ENCODE measurements around the gene TAGAP. TPM values are rescaled to one million over a fixed set of nuclear protein-coding genes. Genes with fewer than 3 reads are reported as not detected.
"Not testable (repeated sequence)": the region's sequence is repeated elsewhere in the genome, so short reads cannot be mapped to it uniquely, and the experiment has no call there.

Gene TAGAP
- total RNA-seq, 1 experiment from 2014 or later: 0.30 TPM

DNA sequence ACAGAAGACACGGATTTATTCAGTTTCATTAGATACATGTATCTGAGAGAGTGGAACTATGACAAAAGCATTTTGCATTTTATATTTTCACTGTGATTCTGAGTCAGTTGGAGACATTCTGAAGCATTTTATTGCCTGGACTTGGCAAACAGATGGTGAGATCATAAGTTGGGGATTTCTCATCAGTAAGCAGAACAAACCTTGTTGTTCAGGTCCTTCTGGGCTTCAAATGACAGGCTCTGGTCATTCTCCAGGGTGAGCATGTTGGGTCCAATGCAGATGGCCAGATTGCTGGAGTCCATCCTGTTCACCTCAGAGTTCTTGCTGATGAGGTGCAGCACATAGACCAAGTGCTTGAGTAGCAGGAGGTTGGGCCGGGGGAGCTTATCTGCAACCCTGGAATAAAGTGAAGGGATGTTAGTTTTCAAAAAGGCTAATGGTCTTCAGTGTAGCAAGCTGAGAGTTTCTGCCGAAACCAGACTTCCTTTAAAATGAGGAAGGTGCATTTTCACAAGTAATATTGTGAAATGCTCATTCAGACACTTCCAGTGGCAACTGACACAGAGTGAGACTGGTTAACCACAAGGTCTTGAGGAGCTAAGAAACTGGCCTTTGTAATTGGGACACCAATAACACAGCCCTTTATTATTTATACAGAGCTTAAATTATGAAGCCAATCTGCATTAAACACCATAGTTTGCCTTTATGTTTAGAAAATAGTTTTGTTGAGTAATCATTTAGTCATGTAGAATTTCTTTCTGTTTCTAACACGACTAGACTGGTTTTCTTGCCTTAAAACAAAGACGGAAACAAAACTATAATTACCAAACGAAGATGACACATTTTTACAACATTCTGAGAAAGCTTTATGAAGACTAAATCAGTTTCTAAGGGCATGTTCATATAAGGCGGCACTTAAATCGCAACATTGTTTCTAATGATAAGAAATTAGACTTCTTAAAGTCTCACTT lies 5.6 kb downstream of the TAGAP start:
- H3K9me2 ChIP-seq (ENCODE audit: insufficient read depth): no peaks in the 10 kb centered on the region
- intact Hi-C loops (cut with micrococcal nuclease): no loop called here
- ChIA-PET POLR2A (interaction anchor here (0.7 kb wide), 1 partner anchor 167 kb away, joined by 3 read pairs; no protein-coding TSS in a partner anchor), CTCF (interaction anchor here (1.5 kb wide), 1 partner anchor 95 kb away, joined by 4 read pairs; no protein-coding TSS in a partner anchor), RAD21 (ENCODE audit: low non-redundant PET in 1 of 2, low total read pairs in 2 of 2, uncharacterized antibody in 2 of 2, unreplicated experiment in 2 of 2) (no interaction called here)
- BruUV-seq (replicated peaks): no TSS peak
- H3K4me1 ChIP-seq (ENCODE audit: control insufficient read depth in 1 of 2, insufficient read depth in 2 of 2, low read length in 2 of 2): peaks cover 0 to 11% of the 10 kb centered on the region in 2 experiments; a peak in 2 of 4 replicates
- no peak for ATAC-seq
- TF ChIP-seq SP1 (IDR thresholded peaks at IDR 0.05; ENCODE audit: low read depth) (no peak), CEBPB (IDR thresholded peaks at IDR 0.05; ENCODE audit: low read depth) (no peak), ZNF274 (IDR thresholded peaks at IDR 0.05; ENCODE audit: low read depth, low read length) (no peak), TCF7L2 (IDR thresholded peaks at IDR 0.05; ENCODE audit: borderline replicate concordance, extremely low read depth, insufficient read depth, insufficient read length) (no peak), ELF1 (IDR thresholded peaks at IDR 0.05; ENCODE audit: borderline replicate concordance, low read depth) (no peak), EGR1 (IDR thresholded peaks at IDR 0.05; ENCODE audit: low read depth) (no peak), ZFX (IDR thresholded peaks at IDR 0.05) (no peak), SIN3A (IDR thresholded peaks at IDR 0.05; ENCODE audit: low read depth) (no peak), EZH2phosphoT487 (IDR thresholded peaks at IDR 0.05; ENCODE audit: borderline replicate concordance) (no peak)
- TF ChIP-seq, protein P1, sequence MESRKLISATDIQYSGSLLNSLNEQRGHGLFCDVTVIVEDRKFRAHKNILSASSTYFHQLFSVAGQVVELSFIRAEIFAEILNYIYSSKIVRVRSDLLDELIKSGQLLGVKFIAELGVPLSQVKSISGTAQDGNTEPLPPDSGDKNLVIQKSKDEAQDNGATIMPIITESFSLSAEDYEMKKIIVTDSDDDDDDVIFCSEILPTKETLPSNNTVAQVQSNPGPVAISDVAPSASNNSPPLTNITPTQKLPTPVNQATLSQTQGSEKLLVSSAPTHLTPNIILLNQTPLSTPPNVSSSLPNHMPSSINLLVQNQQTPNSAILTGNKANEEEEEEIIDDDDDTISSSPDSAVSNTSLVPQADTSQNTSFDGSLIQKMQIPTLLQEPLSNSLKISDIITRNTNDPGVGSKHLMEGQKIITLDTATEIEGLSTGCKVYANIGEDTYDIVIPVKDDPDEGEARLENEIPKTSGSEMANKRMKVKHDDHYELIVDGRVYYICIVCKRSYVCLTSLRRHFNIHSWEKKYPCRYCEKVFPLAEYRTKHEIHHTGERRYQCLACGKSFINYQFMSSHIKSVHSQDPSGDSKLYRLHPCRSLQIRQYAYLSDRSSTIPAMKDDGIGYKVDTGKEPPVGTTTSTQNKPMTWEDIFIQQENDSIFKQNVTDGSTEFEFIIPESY (IDR thresholded peaks at IDR 0.05; ENCODE audit: extremely low read depth, insufficient replicate concordance, low read length): no peak
- TF ChIP-seq, protein P2, sequence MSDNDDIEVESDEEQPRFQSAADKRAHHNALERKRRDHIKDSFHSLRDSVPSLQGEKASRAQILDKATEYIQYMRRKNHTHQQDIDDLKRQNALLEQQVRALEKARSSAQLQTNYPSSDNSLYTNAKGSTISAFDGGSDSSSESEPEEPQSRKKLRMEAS (IDR thresholded peaks at IDR 0.05): no peak
- TF ChIP-seq, protein P3, sequence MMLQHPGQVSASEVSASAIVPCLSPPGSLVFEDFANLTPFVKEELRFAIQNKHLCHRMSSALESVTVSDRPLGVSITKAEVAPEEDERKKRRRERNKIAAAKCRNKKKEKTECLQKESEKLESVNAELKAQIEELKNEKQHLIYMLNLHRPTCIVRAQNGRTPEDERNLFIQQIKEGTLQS (IDR thresholded peaks at IDR 0.05): no peak
- no peak overlapping the region for H2AFZ ChIP-seq (ENCODE audit: low read depth, low read length, poor library complexity, severe bottlenecking)
- H4K20me1 ChIP-seq (ENCODE audit: insufficient read depth): no peaks in the 10 kb centered on the region
- H3K36me3 ChIP-seq (ENCODE audit: control insufficient read depth in 1 of 2, insufficient read depth in 2 of 2, low read length in 2 of 2): no peaks in the 10 kb centered on the region
- H3K4me3 ChIP-seq (replicated peaks in 1 of 2; ENCODE audit: low read depth in 1 of 2, low read length in 2 of 2): no peak overlapping the region
- no peaks in the 10 kb centered on the region for H3K27me3 ChIP-seq (ENCODE audit: insufficient read depth, low read length)
- H3K4me2 ChIP-seq (ENCODE audit: low read length): no peak overlapping the region
- no peak overlapping the region for H3K27ac ChIP-seq (ENCODE audit: low read depth, low read length)
- no peaks in the 10 kb centered on the region for H3K9me3 ChIP-seq (ENCODE audit: control insufficient read depth in 1 of 2, insufficient read depth in 1 of 2, low read depth in 1 of 2, low read length in 2 of 2)
- H3K9ac ChIP-seq (ENCODE audit: low read length): no peak overlapping the region
- no peak for DNase-seq (ENCODE audit: low read depth, low spot score)
- no peaks in the 10 kb centered on the region for H3K79me2 ChIP-seq (ENCODE audit: insufficient read depth, low read length)

DNA sequence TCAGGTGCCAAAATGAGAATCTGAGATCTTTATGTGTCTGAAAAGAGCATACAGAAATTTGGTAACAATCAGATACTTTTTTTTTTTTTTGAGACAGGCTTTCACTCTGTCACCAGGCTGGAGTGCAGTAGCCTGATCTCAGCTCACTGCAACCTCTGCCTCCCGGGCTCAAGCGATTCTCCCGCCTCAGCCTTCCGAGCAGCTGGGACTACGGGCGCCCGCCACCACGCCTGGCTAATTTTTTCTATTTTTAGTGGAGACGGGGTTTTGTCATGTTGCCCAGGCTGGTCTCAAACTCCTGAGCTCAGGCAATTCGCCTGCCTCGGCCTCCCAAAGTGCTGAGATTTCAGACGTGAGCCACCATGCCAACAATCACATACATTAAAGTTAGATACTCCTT lies 6.5 kb downstream of the TAGAP start:
- not testable (repeated sequence) for BruUV-seq (replicated peaks); H3K9ac ChIP-seq (ENCODE audit: low read length); H3K27ac ChIP-seq (ENCODE audit: low read depth, low read length)

More for the DNA sequence above, 6.5 kb downstream of the TAGAP start:
- H3K79me2 ChIP-seq (ENCODE audit: insufficient read depth, low read length); H3K36me3 ChIP-seq (ENCODE audit: control insufficient read depth in 1 of 2, insufficient read depth in 2 of 2, low read length in 2 of 2); ATAC-seq; intact Hi-C loops (cut with micrococcal nuclease); H3K4me3 ChIP-seq (replicated peaks in 1 of 2; ENCODE audit: low read depth in 1 of 2, low read length in 2 of 2); DNase-seq (ENCODE audit: low read depth, low spot score); H3K27me3 ChIP-seq (ENCODE audit: insufficient read depth, low read length); H3K4me2 ChIP-seq (ENCODE audit: low read length); H2AFZ ChIP-seq (ENCODE audit: low read depth, low read length, poor library complexity, severe bottlenecking); POLR2A ChIA-PET; H3K9me2 ChIP-seq (ENCODE audit: insufficient read depth); RAD21 ChIA-PET (ENCODE audit: low non-redundant PET in 1 of 2, low total read pairs in 2 of 2, uncharacterized antibody in 2 of 2, unreplicated experiment in 2 of 2); H4K20me1 ChIP-seq (ENCODE audit: insufficient read depth); H3K9me3 ChIP-seq (ENCODE audit: control insufficient read depth in 1 of 2, insufficient read depth in 1 of 2, low read depth in 1 of 2, low read length in 2 of 2): not testable (repeated sequence)
- CTCF ChIA-PET: interaction anchor here (1.5 kb wide), 1 partner anchor 96 kb away, joined by 4 read pairs; no protein-coding TSS in a partner anchor
- H3K4me1 ChIP-seq (ENCODE audit: control insufficient read depth in 1 of 2, insufficient read depth in 2 of 2, low read length in 2 of 2): peaks cover 0 to 11% of the 10 kb centered on the region in 2 experiments; a peak in 2 of 4 replicates

Data from HCT116 (cell line).